ENCODE measurements around the gene IQSEC1.
A peak's percentile ranks its signal among the peaks of the same experiment; 100 is the strongest.

Gene IQSEC1

GRCh38 chr3:12995389-12996180 lies 77.6 kb downstream of the IQSEC1 start:
- H3K4me1 Mint-ChIP-seq: peaks cover 22% of the 10 kb centered on the region
- no peak for DNase-seq
- peak overlapping the region; percentile 55 for H3K27ac Mint-ChIP-seq
- no peak for TF ChIP-seq CTCF (IDR thresholded peaks at IDR 0.05)
- peak overlapping the region; percentile 60 for H3K4me3 Mint-ChIP-seq
- H3K27me3 Mint-ChIP-seq (ENCODE audit: low read depth, poor library complexity): peaks cover 13% of the 10 kb centered on the region
- no peaks in the 10 kb centered on the region for H3K9me3 Mint-ChIP-seq
- no peaks in the 10 kb centered on the region for H3K36me3 Mint-ChIP-seq (ENCODE audit: low read depth)

GRCh38 chr3:12994607-12995388 lies 78.4 kb downstream of the IQSEC1 start:
- Mint-ChIP-seq H3K4me1 (peaks cover 21% of the 10 kb centered on the region), H3K4me3 (peak overlapping the region; percentile 87), H3K27me3 (ENCODE audit: low read depth, poor library complexity) (peaks cover 13% of the 10 kb centered on the region), H3K36me3 (ENCODE audit: low read depth) (no peaks in the 10 kb centered on the region), H3K9me3 (no peaks in the 10 kb centered on the region), H3K27ac (peak overlapping the region; percentile 55)
- TF ChIP-seq CTCF (IDR thresholded peaks at IDR 0.05): peak; percentile 89
- DNase-seq: peak; percentile 94

- Mint-ChIP-seq H3K27me3 (ENCODE audit: low read depth, poor library complexity) (peaks cover 13% of the 10 kb centered on the region), H3K36me3 (ENCODE audit: low read depth) (no peaks in the 10 kb centered on the region), H3K27ac (no peak overlapping the region), H3K4me3 (peak overlapping the region; percentile 87), H3K4me1 (peaks cover 16% of the 10 kb centered on the region), H3K9me3 (no peaks in the 10 kb centered on the region)
- DNase-seq: peak; percentile 45
- no peak for TF ChIP-seq CTCF (IDR thresholded peaks at IDR 0.05)
These were observed 78.9 kb downstream of the IQSEC1 start for GRCh38 chr3:12994357-12994606.

- Mint-ChIP-seq H3K27ac (no peak overlapping the region), H3K36me3 (ENCODE audit: low read depth) (no peaks in the 10 kb centered on the region), H3K27me3 (ENCODE audit: low read depth, poor library complexity) (peaks cover 13% of the 10 kb centered on the region), H3K9me3 (no peaks in the 10 kb centered on the region), H3K4me1 (peaks cover 15% of the 10 kb centered on the region), H3K4me3 (peak overlapping the region; percentile 87)
- DNase-seq: peak; percentile 67
- TF ChIP-seq CTCF (IDR thresholded peaks at IDR 0.05): no peak
These were observed 79.5 kb downstream of the IQSEC1 start for GRCh38 chr3:12993517-12994356.

- TF ChIP-seq CTCF (IDR thresholded peaks at IDR 0.05): no peak
- H3K4me3 Mint-ChIP-seq: peak overlapping the region; percentile 67
- peaks cover 15% of the 10 kb centered on the region for H3K4me1 Mint-ChIP-seq
- no peaks in the 10 kb centered on the region for H3K36me3 Mint-ChIP-seq (ENCODE audit: low read depth)
- DNase-seq: peak; percentile 65
- H3K27me3 Mint-ChIP-seq (ENCODE audit: low read depth, poor library complexity): peaks cover 13% of the 10 kb centered on the region
- H3K9me3 Mint-ChIP-seq: no peaks in the 10 kb centered on the region
- H3K27ac Mint-ChIP-seq: no peak overlapping the region
These were observed 80.4 kb downstream of the IQSEC1 start for GRCh38 chr3:12992629-12993516.

All from nephron progenitor cell (in vitro differentiated cells).